Measurements from ENCODE around the gene PCP4. TPM values are rescaled to one million over a fixed set of nuclear protein-coding genes. Genes with fewer than 3 reads are reported as not detected.

PCP4 gene
- total and polyA plus RNA-seq, 2 donors from 2014 or later, result 26.9 to 69.4 TPM

- H3K9ac ChIP-seq (ENCODE audit: low read length in 3 of 3), result no peak overlapping the region
- no peak for TF ChIP-seq CTCF (IDR thresholded peaks at IDR 0.05; ENCODE audit: borderline replicate concordance, extremely low read depth, insufficient read depth)
- no peak overlapping the region for H3K27ac ChIP-seq (ENCODE audit: low read depth in 2 of 2, low read length in 2 of 2)
- DNase-seq, result no peak
- no peaks in the 10 kb centered on the region for H3K27me3 ChIP-seq (ENCODE audit: control insufficient read depth, insufficient read depth, low read length)
- intact Hi-C loops (cut with DNase I), result no loop called here
- H3K4me3 ChIP-seq (ENCODE audit: low read length in 3 of 3), result no peak overlapping the region
- H3K36me3 ChIP-seq (ENCODE audit: control insufficient read depth in 2 of 3, insufficient read depth in 3 of 3, low read length in 3 of 3), result no peaks in the 10 kb centered on the region
- no peaks in the 10 kb centered on the region for H3K9me3 ChIP-seq (ENCODE audit: control insufficient read depth in 2 of 3, insufficient read depth in 1 of 3, low read length in 3 of 3)
- FAIRE-seq, result no peak
- peaks cover 0 to 6% (median 0%) of the 10 kb centered on the region in 3 donors for H3K4me1 ChIP-seq (ENCODE audit: control insufficient read depth in 2 of 3, insufficient read depth in 2 of 3, low read depth in 1 of 3, low read length in 3 of 3)
Measured at GRCh38 chr21:39874759-39875158, 7.5 kb downstream of the PCP4 start.

- Histone ChIP-seq H3K27ac (ENCODE audit: low read depth in 2 of 2, low read length in 2 of 2) (no peak overlapping the region), H3K9me3 (ENCODE audit: control insufficient read depth in 2 of 3, insufficient read depth in 1 of 3, low read length in 3 of 3) (no peaks in the 10 kb centered on the region), H3K9ac (ENCODE audit: low read length in 3 of 3) (no peak overlapping the region), H3K4me3 (ENCODE audit: low read length in 3 of 3) (no peak overlapping the region), H3K36me3 (ENCODE audit: control insufficient read depth in 2 of 3, insufficient read depth in 3 of 3, low read length in 3 of 3) (no peaks in the 10 kb centered on the region), H3K4me1 (ENCODE audit: control insufficient read depth in 2 of 3, insufficient read depth in 2 of 3, low read depth in 1 of 3, low read length in 3 of 3) (peaks cover 0 to 5% (median 0%) of the 10 kb centered on the region in 3 donors), H3K27me3 (ENCODE audit: control insufficient read depth, insufficient read depth, low read length) (no peaks in the 10 kb centered on the region)
- DNase-seq (no peak), FAIRE-seq (no peak)
- no peak for TF ChIP-seq CTCF (IDR thresholded peaks at IDR 0.05; ENCODE audit: borderline replicate concordance, extremely low read depth, insufficient read depth)
- intact Hi-C loops (cut with DNase I), result no loop called here
Measured at GRCh38 chr21:39881661-39882060, 14.4 kb downstream of the PCP4 start.

- no peaks in the 10 kb centered on the region for H3K36me3 ChIP-seq (ENCODE audit: control insufficient read depth in 2 of 3, insufficient read depth in 3 of 3, low read length in 3 of 3)
- intact Hi-C loops (cut with DNase I), result no loop called here
- no peak overlapping the region for H3K4me3 ChIP-seq (ENCODE audit: low read length in 3 of 3)
- no peak for DNase-seq
- no peak overlapping the region for H3K27ac ChIP-seq (ENCODE audit: low read depth in 2 of 2, low read length in 2 of 2)
- FAIRE-seq, result no peak
- no peak overlapping the region for H3K9ac ChIP-seq (ENCODE audit: low read length in 3 of 3)
- H3K4me1 ChIP-seq (ENCODE audit: control insufficient read depth in 2 of 3, insufficient read depth in 2 of 3, low read depth in 1 of 3, low read length in 3 of 3), result peaks cover 0 to 5% (median 0%) of the 10 kb centered on the region in 3 donors
- TF ChIP-seq CTCF (IDR thresholded peaks at IDR 0.05; ENCODE audit: borderline replicate concordance, extremely low read depth, insufficient read depth), result no peak
- H3K27me3 ChIP-seq (ENCODE audit: control insufficient read depth, insufficient read depth, low read length), result no peaks in the 10 kb centered on the region
- no peaks in the 10 kb centered on the region for H3K9me3 ChIP-seq (ENCODE audit: control insufficient read depth in 2 of 3, insufficient read depth in 1 of 3, low read length in 3 of 3)
Measured at GRCh38 chr21:39882151-39882838, 15.1 kb downstream of the PCP4 start.

GRCh38 chr21:39882839-39883195 lies 15.6 kb downstream of the PCP4 start:
- no peak overlapping the region for H3K27ac ChIP-seq (ENCODE audit: low read depth in 2 of 2, low read length in 2 of 2)
- intact Hi-C loops (cut with DNase I), result no loop called here
- H3K27me3 ChIP-seq (ENCODE audit: control insufficient read depth, insufficient read depth, low read length), result no peaks in the 10 kb centered on the region
- no peak for DNase-seq
- H3K4me1 ChIP-seq (ENCODE audit: control insufficient read depth in 2 of 3, insufficient read depth in 2 of 3, low read depth in 1 of 3, low read length in 3 of 3), result peaks cover 0 to 5% (median 0%) of the 10 kb centered on the region in 3 donors
- FAIRE-seq, result no peak
- no peak overlapping the region for H3K9ac ChIP-seq (ENCODE audit: low read length in 3 of 3)
- no peaks in the 10 kb centered on the region for H3K9me3 ChIP-seq (ENCODE audit: control insufficient read depth in 2 of 3, insufficient read depth in 1 of 3, low read length in 3 of 3)
- H3K36me3 ChIP-seq (ENCODE audit: control insufficient read depth in 2 of 3, insufficient read depth in 3 of 3, low read length in 3 of 3), result no peaks in the 10 kb centered on the region
- TF ChIP-seq CTCF (IDR thresholded peaks at IDR 0.05; ENCODE audit: borderline replicate concordance, extremely low read depth, insufficient read depth), result no peak
- no peak overlapping the region for H3K4me3 ChIP-seq (ENCODE audit: low read length in 3 of 3)

Data from kidney (tissue), 14 donors.